ENCODE measurements around the gene AGRN. TPM values are rescaled to one million over a fixed set of nuclear protein-coding genes. Genes with fewer than 3 reads are reported as not detected.

The AGRN gene
- total and polyA plus RNA-seq, 2 of the 4 experiments (the other 2 are of a cell fraction): 8.1 to 115 TPM

DNA sequence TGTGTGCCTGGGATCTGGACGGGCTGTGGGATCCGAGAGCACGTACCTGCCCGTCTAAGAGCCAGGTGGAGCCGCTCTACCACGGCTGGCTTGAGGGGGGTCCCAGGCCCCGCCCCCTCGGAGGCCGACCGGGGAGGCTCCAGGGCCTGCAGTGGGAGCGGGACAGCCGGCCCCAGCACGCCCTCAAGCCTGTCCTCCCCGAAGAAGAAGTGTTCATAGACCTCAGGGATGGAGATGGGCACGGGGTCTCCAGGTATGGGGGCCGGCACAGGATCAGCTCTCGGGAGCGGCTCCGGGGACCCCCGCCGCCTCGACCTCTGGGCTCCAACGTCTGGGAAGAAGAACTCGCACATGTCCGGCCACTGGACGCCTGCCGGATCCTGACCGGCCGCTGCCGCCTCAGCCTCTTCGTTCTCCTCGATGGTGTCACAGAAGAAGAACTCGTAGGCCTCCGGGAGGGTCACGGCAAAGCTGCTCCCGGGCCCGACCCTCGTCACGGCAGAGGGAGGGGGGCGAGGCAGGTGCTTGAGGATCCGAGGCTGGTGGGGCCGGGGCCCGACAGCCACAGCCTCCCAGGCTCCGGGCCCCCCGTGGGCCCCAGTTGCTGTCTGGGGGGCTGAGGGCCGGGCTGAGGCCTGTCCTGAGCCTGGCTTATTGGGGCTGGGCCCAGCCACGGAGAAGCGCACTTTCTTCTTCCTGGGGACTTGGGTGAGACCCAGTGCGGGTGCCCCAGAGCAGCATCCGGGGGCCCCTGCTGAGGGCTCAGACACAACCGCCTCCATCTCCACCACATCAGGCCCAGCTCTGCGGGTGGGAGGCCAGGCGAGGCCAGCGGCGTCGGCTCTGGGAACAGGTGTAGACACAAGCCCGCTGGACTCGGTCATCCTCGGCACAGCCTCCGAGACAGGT, 40.8 kb upstream of the AGRN start:
- dilution Hi-C loops (cut with HindIII; ENCODE audit: low sequenced_read_pairs, unreplicated experiment) (no loop called here), intact Hi-C loops (cut with micrococcal nuclease) (loop anchor here (5.0 kb wide), 1 partner anchor 77 kb away; no protein-coding TSS in a partner anchor), in situ Hi-C loops (cut with MboI; ENCODE audit: low sequenced_read_pairs) (no loop called here)
- no peaks in the 10 kb centered on the region for H3K36me3 ChIP-seq (ENCODE audit: control insufficient read depth, insufficient read depth, low read length)
- DNase-seq (no peak), ATAC-seq (ENCODE audit: low read depth) (no peak)
- no peak overlapping the region for H2BK5ac ChIP-seq (ENCODE audit: low read depth, low read length, poor library complexity, severe bottlenecking)
- no peak overlapping the region for H3K4me2 ChIP-seq (ENCODE audit: low read depth, low read length)
- H3K9me1 ChIP-seq (ENCODE audit: insufficient read depth, low read length): no peaks in the 10 kb centered on the region
- ChIA-PET CTCF (no interaction called here), POLR2A (ENCODE audit: unreplicated experiment) (no interaction called here)
- H2BK20ac ChIP-seq (ENCODE audit: low read depth, low read length): no peak overlapping the region
- no peak overlapping the region for H3K27ac ChIP-seq (ENCODE audit: insufficient read depth, low read length)
- H2BK120ac ChIP-seq (ENCODE audit: low read depth, low read length): no peak overlapping the region
- no peak overlapping the region for H3K4me3 ChIP-seq (ENCODE audit: insufficient read depth, low read depth, low read length)
- H3K9ac ChIP-seq (ENCODE audit: low read depth, low read length): no peak overlapping the region
- H3K4me1 ChIP-seq (ENCODE audit: control insufficient read depth, insufficient read depth, low read length): 0 out of 2 replicates have a peak, but pooled peaks cover 2% of the 10 kb centered on the region
- H3K23ac ChIP-seq (ENCODE audit: low read depth, low read length): no peak overlapping the region
- H2AK5ac ChIP-seq (ENCODE audit: low read depth, low read length): no peak overlapping the region
- WGBS, 2 experiments (ENCODE audit: extremely low coverage in 2 of 2, insufficient read length in 1 of 2): 84% methylated on average over 33 of the region's 60 CpGs; no CpG with 5 or more reads in 1 of the 2 experiments
- no peak overlapping the region for H3K18ac ChIP-seq (ENCODE audit: low read depth, low read length)
- H4K5ac ChIP-seq (ENCODE audit: low read depth, low read length): no peak overlapping the region
- H2AFZ ChIP-seq (replicated peaks; ENCODE audit: low read length, poor library complexity): no peak overlapping the region
- no peak overlapping the region for H2BK15ac ChIP-seq (ENCODE audit: low read depth, low read length)
- BruUV-seq (replicated peaks): no TSS peak
- no peaks in the 10 kb centered on the region; the same call in 1 of the 2 replicates for H4K20me1 ChIP-seq (ENCODE audit: insufficient read depth, low read length)
- no peak overlapping the region for H4K91ac ChIP-seq (ENCODE audit: insufficient read depth, low read depth, low read length)
- no peaks in the 10 kb centered on the region for H3K79me1 ChIP-seq (ENCODE audit: low read depth in 1 of 2, low read length in 2 of 2)
- no peak overlapping the region for H3K56ac ChIP-seq (ENCODE audit: extremely low read depth, insufficient read depth, low read length)
- no peaks in the 10 kb centered on the region for H3K9me3 ChIP-seq (ENCODE audit: control insufficient read depth, insufficient read depth, low read length)
- H2AK9ac ChIP-seq (replicated peaks; ENCODE audit: low read depth, low read length, poor library complexity): no peak overlapping the region
- no peak overlapping the region for H3K14ac ChIP-seq (replicated peaks; ENCODE audit: low read depth, low read length)
- no peak overlapping the region for H4K8ac ChIP-seq (ENCODE audit: low read depth in 2 of 2, low read length in 2 of 2)
- H3K4ac ChIP-seq (ENCODE audit: low read depth, low read length): no peak overlapping the region
- peaks cover 5% of the 10 kb centered on the region; the same call in 1 of the 2 replicates for H3K27me3 ChIP-seq (ENCODE audit: control insufficient read depth, insufficient read depth, low read length)
- TF ChIP-seq, protein P1, sequence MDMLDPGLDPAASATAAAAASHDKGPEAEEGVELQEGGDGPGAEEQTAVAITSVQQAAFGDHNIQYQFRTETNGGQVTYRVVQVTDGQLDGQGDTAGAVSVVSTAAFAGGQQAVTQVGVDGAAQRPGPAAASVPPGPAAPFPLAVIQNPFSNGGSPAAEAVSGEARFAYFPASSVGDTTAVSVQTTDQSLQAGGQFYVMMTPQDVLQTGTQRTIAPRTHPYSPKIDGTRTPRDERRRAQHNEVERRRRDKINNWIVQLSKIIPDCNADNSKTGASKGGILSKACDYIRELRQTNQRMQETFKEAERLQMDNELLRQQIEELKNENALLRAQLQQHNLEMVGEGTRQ (IDR thresholded peaks at IDR 0.05; ENCODE audit: low read depth, low read length): no peak
- TF ChIP-seq CHD1 (IDR thresholded peaks at IDR 0.05; ENCODE audit: low read depth, low read length): no peak
- no peak for TF ChIP-seq SMC3 (IDR thresholded peaks at IDR 0.05; ENCODE audit: low read depth, low read length)
- TF ChIP-seq, protein P2, sequence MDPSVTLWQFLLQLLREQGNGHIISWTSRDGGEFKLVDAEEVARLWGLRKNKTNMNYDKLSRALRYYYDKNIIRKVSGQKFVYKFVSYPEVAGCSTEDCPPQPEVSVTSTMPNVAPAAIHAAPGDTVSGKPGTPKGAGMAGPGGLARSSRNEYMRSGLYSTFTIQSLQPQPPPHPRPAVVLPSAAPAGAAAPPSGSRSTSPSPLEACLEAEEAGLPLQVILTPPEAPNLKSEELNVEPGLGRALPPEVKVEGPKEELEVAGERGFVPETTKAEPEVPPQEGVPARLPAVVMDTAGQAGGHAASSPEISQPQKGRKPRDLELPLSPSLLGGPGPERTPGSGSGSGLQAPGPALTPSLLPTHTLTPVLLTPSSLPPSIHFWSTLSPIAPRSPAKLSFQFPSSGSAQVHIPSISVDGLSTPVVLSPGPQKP (IDR thresholded peaks at IDR 0.05; ENCODE audit: borderline replicate concordance, low read depth, low read length): no peak
- no peak for TF ChIP-seq RAD21 (IDR thresholded peaks at IDR 0.05; ENCODE audit: low read length)
- no peak for TF ChIP-seq RCOR1 (IDR thresholded peaks at IDR 0.05; ENCODE audit: insufficient replicate concordance, low read length)
- no peak for TF ChIP-seq FOS (IDR thresholded peaks at IDR 0.05; ENCODE audit: low read depth, low read length)
- no peak for TF ChIP-seq BHLHE40 (IDR thresholded peaks at IDR 0.05; ENCODE audit: low read depth, low read length)
- TF ChIP-seq, protein P3, sequence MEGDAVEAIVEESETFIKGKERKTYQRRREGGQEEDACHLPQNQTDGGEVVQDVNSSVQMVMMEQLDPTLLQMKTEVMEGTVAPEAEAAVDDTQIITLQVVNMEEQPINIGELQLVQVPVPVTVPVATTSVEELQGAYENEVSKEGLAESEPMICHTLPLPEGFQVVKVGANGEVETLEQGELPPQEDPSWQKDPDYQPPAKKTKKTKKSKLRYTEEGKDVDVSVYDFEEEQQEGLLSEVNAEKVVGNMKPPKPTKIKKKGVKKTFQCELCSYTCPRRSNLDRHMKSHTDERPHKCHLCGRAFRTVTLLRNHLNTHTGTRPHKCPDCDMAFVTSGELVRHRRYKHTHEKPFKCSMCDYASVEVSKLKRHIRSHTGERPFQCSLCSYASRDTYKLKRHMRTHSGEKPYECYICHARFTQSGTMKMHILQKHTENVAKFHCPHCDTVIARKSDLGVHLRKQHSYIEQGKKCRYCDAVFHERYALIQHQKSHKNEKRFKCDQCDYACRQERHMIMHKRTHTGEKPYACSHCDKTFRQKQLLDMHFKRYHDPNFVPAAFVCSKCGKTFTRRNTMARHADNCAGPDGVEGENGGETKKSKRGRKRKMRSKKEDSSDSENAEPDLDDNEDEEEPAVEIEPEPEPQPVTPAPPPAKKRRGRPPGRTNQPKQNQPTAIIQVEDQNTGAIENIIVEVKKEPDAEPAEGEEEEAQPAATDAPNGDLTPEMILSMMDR (conservative IDR thresholded peaks at IDR 0.05; ENCODE audit: low read depth, low read length): no peak
- no peak for TF ChIP-seq CEBPB (IDR thresholded peaks at IDR 0.05; ENCODE audit: low read depth, low read length)
- TF ChIP-seq MAZ (IDR thresholded peaks at IDR 0.05; ENCODE audit: borderline replicate concordance, low read depth, low read length): no peak
- no peak for TF ChIP-seq MAFK (IDR thresholded peaks at IDR 0.05; ENCODE audit: low read depth, low read length)
- TF ChIP-seq RFX5 (IDR thresholded peaks at IDR 0.05; ENCODE audit: low read depth, low read length): no peak
- no peak for TF ChIP-seq MXI1 (IDR thresholded peaks at IDR 0.05; ENCODE audit: borderline replicate concordance, low read depth, low read length)

Measured in IMR-90 (cell line).